Right cardiac atrium (tissue), 5 donors: ENCODE results near the gene ZFHX3. TPM values are rescaled to one million over a fixed set of nuclear protein-coding genes. Genes with fewer than 3 reads are reported as not detected.

Experiments
- ATAC-seq, 2 donors: fragments of 200-7000 bp; cut with Tn5 transposase; one replicate each; pipeline versions ENCODE4 v1.8.0 to v1.9.1; 2020; ENCODE audit warnings: moderate library complexity in 2 of 2, mild to moderate bottlenecking in 1 of 2
- DNase-seq, 3 donors: peaks; one replicate each; pipeline ENCODE4 v3.0.0-alpha.2; 2020
- H3K27ac ChIP-seq: one replicate; pipeline ENCODE4 v1.5.1; 2013; ENCODE audit warnings: mild to moderate bottlenecking, low read length, control low read depth, moderate library complexity
- H3K27me3 ChIP-seq: one replicate; pipeline ENCODE4 v1.6.1; 2013; ENCODE audit not compliant: control insufficient read depth, insufficient read depth
- H3K4me1 ChIP-seq: one replicate; pipeline ENCODE4 v1.6.1; 2013; ENCODE audit warnings: low read length; ENCODE audit not compliant: control insufficient read depth, insufficient read depth
- H3K4me3 ChIP-seq: one replicate; pipeline ENCODE4 v1.5.1; 2013; ENCODE audit warnings: low read length, control low read depth
- H3K9me3 ChIP-seq: one replicate; pipeline ENCODE4 v1.6.1; 2013; ENCODE audit warnings: low read length; ENCODE audit not compliant: control insufficient read depth
- WGBS: extraction: QIAGEN DNeasy Blood & Tissue Kit; methylation state at CpG from one replicate; pipeline ENCODE4 v1.1.7; 2013; 5-methylcytosine and 5-hydroxymethylcytosine counted together
- intact Hi-C, 4 donors: fragments of 100-400 bp; cut with DNase I; formaldehyde crosslinking; loops; one replicate each; pipeline versions ENCODE4 v1.11.0 to v1.14.0; 2022 to 2023
- polyA plus RNA-seq: library from polyadenylated mRNA; stranded (reverse); fragments of 200-250 nt; gene quantifications from one replicate; pipeline ENCODE4 v1.2.3, GENCODE V29; 2013
- total RNA-seq, 4 donors: library from RNA; stranded (reverse); fragmentation: NEBNext Ultra II Directional; extraction: Animal tissue kit (Norgen Biotek cat#: 25700); gene quantifications; one replicate each; pipeline ENCODE4 v1.2.1, GENCODE V29; 2021
- donor health status: healthy with polysubstance abuse.
- donor health status: DM: no; HTN: yes; CAD: no.
- donor health status: DM: no; HTN: no; CAD: no.
- donor health status: DM: no; HTN: yes; CAD: no; lungs with severe emphysema.
- donor health status: DM: yes; HTN: yes; CAD: no.

The ZFHX3 gene
- total and polyA plus RNA-seq, 5 donors, result 4.3 to 18.2 (median 9.7) TPM

DNA sequence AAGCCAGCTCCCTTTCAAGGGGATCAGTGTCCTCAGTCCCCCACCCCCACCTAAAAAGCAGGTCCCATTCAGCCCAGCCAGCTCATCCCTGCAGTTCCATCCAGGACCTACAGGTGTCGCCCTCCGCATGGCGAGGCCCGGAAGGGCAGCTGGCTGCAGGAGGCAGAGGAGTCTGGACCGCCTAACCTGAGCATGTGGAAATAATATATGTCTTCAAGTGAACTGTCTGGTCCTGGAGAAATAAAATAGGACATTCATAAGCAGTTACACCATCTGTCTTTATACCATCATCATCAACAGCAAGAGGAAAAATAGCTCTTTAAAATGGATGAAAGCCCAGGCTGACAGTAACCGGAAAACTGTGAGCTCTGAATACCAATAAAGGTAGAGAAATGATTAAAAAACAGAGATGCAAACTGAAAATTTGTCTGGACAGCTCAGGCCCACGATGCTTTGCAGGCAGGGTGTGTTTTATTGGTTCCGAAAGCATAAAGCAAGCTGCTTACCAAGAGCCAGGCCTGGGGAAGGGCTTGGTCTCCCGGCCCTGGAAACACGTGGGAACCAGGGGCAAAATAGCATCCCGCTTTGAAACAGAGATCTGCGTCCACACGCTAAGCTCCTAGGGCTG is 215.2 kb downstream of the ZFHX3 start:
- intact Hi-C loops, result loop anchor here in 3 of 4 donors (5.0 to 10.0 kb wide), 4 partner anchors 215 to 365 kb away; partner anchors contain the start of gene ZFHX3 (in 1 of the 3)
- peak; percentile 89 to 93 for ATAC-seq
- H3K4me3 ChIP-seq, result no peak overlapping the region

GRCh38 chr16:72829846-72830775 is 217.8 kb downstream of the ZFHX3 start:
- Histone ChIP-seq H3K9me3 (no peaks in the 10 kb centered on the region), H3K4me3 (no peak overlapping the region), H3K4me1 (no peaks in the 10 kb centered on the region), H3K27me3 (no peaks in the 10 kb centered on the region), H3K27ac (no peak overlapping the region)
- WGBS, result 67% methylated on average over 12 of the region's 12 CpGs
- intact Hi-C loops, result loop anchor here in 3 of 4 donors (5.0 to 10.0 kb wide), 4 partner anchors 217 to 367 kb away; partner anchors contain the start of gene ZFHX3 (in 1 of the 3)
- ATAC-seq (no peak), DNase-seq (peak in 1 of 3 donors; percentile 48)

More for the DNA sequence above, 215.2 kb downstream of the ZFHX3 start:
- Histone ChIP-seq H3K9me3 (no peaks in the 10 kb centered on the region), H3K4me1 (no peaks in the 10 kb centered on the region), H3K27ac (no peak overlapping the region), H3K27me3 (no peaks in the 10 kb centered on the region)
- 32% methylated on average over 13 of the region's 13 CpGs for WGBS
- peak; percentile 82 to 93 (median 92) for DNase-seq

DNA sequence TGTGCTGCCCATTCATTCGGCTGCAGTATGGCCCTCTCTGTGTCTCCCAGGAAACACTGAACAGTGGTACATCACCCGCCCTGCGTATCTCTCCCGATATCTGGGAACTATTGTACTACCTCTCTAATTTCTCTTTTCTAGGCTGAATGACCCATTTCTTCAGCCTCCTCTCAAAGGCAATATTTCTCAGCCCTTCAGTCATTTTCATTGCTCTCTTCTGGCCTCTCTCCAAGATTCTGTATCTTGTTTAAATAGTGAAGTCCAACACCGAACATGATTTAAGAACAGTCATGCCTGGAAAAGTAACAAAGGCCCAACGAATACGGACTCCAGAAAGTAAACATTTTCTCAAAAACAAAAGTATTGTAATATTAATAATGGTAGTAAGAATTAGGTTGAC is 220.1 kb downstream of the ZFHX3 start:
- intact Hi-C loops, result no loop called here
- Histone ChIP-seq H3K4me3 (no peak overlapping the region), H3K27ac (no peak overlapping the region), H3K9me3 (no peaks in the 10 kb centered on the region), H3K27me3 (no peaks in the 10 kb centered on the region), H3K4me1 (no peaks in the 10 kb centered on the region)
- ATAC-seq (no peak), DNase-seq (no peak)
- 76% methylated on average over 7 of the region's 7 CpGs for WGBS

DNA sequence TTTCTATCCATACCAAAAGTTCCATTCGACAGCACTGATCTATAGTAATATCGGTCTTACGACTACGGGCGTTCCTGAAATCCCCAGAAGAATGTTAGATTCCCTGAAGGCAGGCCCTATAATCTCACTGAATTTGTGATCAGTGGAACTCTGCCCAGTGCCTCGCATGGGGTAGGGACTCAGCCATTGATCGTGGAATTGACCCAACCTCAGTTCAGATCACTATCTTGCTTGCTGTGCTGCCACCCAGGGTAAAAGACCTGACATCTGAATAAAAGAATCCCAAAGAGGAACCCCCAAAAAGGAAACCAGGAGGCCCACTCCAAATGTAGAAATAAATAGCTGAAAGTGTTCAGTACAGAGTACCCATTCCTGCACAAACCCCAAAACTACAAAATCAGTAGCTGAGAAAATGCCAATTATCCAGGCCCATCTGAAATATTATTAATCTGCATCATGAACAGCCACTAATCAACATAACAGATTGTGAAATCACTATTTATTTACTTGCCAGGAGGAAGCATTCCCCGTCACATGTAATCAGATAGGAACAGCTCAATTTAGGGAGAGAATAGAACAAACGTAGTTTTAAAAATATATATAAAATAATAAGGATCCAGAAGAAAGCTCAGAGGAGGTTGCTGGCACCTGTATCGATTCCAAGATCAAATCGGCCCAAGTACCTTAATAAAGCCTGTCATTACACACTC is 221.9 kb downstream of the ZFHX3 start:
- Histone ChIP-seq H3K4me1 (no peaks in the 10 kb centered on the region), H3K27me3 (no peaks in the 10 kb centered on the region), H3K4me3 (no peak overlapping the region), H3K9me3 (no peaks in the 10 kb centered on the region), H3K27ac (no peak overlapping the region)
- intact Hi-C loops, result no loop called here
- 85% methylated on average over 11 of the region's 11 CpGs for WGBS
- no peak for ATAC-seq
- no peak for DNase-seq

- no peaks in the 10 kb centered on the region for H3K27me3 ChIP-seq
- 97% methylated on average over 5 of the region's 5 CpGs for WGBS
- H3K4me1 ChIP-seq, result no peaks in the 10 kb centered on the region
- no peak overlapping the region for H3K4me3 ChIP-seq
- H3K9me3 ChIP-seq, result no peaks in the 10 kb centered on the region
- intact Hi-C loops, result no loop called here
- DNase-seq (no peak), ATAC-seq (no peak)
- H3K27ac ChIP-seq, result no peak overlapping the region
These were observed 223.2 kb downstream of the ZFHX3 start for GRCh38 chr16:72824761-72825160.

DNA sequence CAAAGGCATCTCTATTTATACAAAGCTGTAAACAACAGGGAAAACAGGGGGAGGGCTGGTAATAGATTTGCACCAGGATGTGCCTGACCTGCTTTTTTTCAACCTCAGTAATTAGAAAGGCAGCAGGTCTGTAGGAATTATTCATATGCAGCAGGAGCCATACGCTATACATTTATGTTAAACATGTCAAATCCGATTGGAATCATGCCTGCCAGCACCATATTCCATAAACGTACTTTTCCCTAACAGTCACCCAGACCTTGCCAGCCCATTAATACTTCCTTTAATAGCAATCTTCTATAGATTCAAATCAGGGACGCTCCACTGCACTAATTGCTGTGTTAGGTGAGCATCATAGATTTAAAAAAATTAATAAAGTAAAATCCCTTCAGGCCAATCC is 223.9 kb downstream of the ZFHX3 start:
- H3K9me3 ChIP-seq, result no peaks in the 10 kb centered on the region
- no peaks in the 10 kb centered on the region for H3K27me3 ChIP-seq
- H3K4me3 ChIP-seq, result no peak overlapping the region
- intact Hi-C loops, result no loop called here
- DNase-seq, result no peak
- no peak for ATAC-seq
- peaks cover 2% of the 10 kb centered on the region for H3K4me1 ChIP-seq
- H3K27ac ChIP-seq, result no peak overlapping the region
- WGBS, result 95% methylated on average over 4 of the region's 4 CpGs

GRCh38 chr16:72821185-72821950 is 226.6 kb downstream of the ZFHX3 start:
- H3K27ac ChIP-seq, result no peak overlapping the region
- ATAC-seq, result no peak

GRCh38 chr16:72819345-72819744 is 228.6 kb downstream of the ZFHX3 start:
- Histone ChIP-seq H3K27ac (no peak overlapping the region), H3K27me3 (no peaks in the 10 kb centered on the region), H3K4me3 (no peak overlapping the region), H3K4me1 (peaks cover 7% of the 10 kb centered on the region), H3K9me3 (no peaks in the 10 kb centered on the region)
- intact Hi-C loops, result no loop called here
- no peak for ATAC-seq
- 88% methylated on average over 6 of the region's 6 CpGs for WGBS
- DNase-seq, result no peak

More at GRCh38 chr16:72821185-72821950, 226.6 kb downstream of the ZFHX3 start:
- Histone ChIP-seq H3K27me3 (no peaks in the 10 kb centered on the region), H3K4me1 (peaks cover 7% of the 10 kb centered on the region), H3K9me3 (no peaks in the 10 kb centered on the region), H3K4me3 (no peak overlapping the region)
- DNase-seq, result no peak
- 89% methylated on average over 9 of the region's 9 CpGs for WGBS
- intact Hi-C loops, result no loop called here

DNA sequence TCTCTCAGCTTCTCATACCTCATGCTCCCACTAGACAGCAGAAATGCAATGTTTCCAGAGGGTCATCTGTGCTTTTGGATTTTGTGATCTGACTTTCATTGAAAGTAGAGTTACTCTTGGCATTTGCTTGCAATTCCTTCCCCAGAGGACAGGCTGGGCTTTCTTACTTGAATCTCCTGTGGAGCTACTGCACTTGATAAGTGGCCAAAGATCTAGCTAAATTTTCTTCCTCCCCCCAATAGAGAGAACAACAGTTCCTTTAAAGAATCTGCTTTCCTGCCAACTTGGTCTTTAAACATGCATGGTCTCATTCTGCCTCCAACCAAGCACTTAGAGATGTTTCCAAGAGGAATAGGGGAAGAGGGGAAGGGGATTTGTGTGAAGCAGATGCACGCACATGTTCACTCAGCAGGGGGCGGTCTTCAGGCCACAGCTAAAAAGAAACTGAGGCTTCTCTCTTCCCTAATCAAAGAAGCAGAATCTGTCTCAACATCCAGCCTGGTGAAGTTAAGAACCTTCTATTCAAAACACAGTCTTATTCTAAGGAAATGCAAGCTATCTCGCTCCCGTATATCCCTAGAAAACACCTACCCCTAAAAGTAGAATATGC is 229.6 kb downstream of the ZFHX3 start:
- no peak overlapping the region for H3K4me3 ChIP-seq
- DNase-seq (no peak), ATAC-seq (no peak)
- no peak overlapping the region for H3K27ac ChIP-seq
- no peaks in the 10 kb centered on the region for H3K27me3 ChIP-seq
- 83% methylated on average over 4 of the region's 4 CpGs for WGBS
- intact Hi-C loops, result no loop called here
- peaks cover 7% of the 10 kb centered on the region for H3K4me1 ChIP-seq
- H3K9me3 ChIP-seq, result no peaks in the 10 kb centered on the region
